GM12878 (cell line): ENCODE results near the gene NTN3. TPM values are rescaled to one million over a fixed set of nuclear protein-coding genes. Genes with fewer than 3 reads are reported as not detected.

ENCODE experiments used
- ATAC-seq: fragments of 200-7000 bp; cut with Tn5 transposase; 3 replicates; pipeline ENCODE4 v1.9.1; 2020; ENCODE audit warnings: mild to moderate bottlenecking, moderate library complexity
- BruUV-seq: library from RNA; stranded (reverse); fragments of 400-500 nt; replicated peaks from 2 replicates; lab custom pipeline; 2021; lab: Mats Ljungman, UMichigan
- CTCF ChIA-PET: fragments of 300-600 bp; sonication (Branson Sonifier 250); formaldehyde crosslinking; extraction: SDS; loops from one replicate; lab custom pipeline; 2021; ENCODE audit warnings: inconsistent platforms; lab: Yijun Ruan, JAX
- POLR2A ChIA-PET: fragments of 350-600 bp; formaldehyde crosslinking; extraction: SDS; loops from one replicate; lab custom pipeline; 2021; ENCODE audit warnings: inconsistent platforms; lab: Charles Lee
- RAD21 ChIA-PET: fragments of 300-600 bp; sonication (Branson Sonifier 250); formaldehyde crosslinking; loops from one replicate; lab custom pipeline; 2023; ENCODE audit warnings: antibody characterized with exemption; ENCODE audit not compliant: unreplicated experiment; lab: Charles Lee
- SMC1A ChIA-PET: fragments of 300-600 bp; sonication (Branson Sonifier 250); formaldehyde crosslinking; loops from one replicate; lab custom pipeline; 2023; ENCODE audit not compliant: unreplicated experiment, uncharacterized antibody; lab: Charles Lee
- DNase-seq: peaks from one replicate; pipeline ENCODE4 v3.0.0-alpha.2; 2011; ENCODE audit warnings: low read depth, low spot score
- FAIRE-seq: peaks from 3 replicates; lab custom pipeline; 2011; peaks lifted over from hg19 to GRCh38; lab: Jason Lieb, UNC
- H2AFZ ChIP-seq: 2 replicates; pipeline ENCODE4 v1.6.0; 2011; ENCODE audit warnings: low read depth, low read length, control low read depth; ENCODE audit not compliant: control insufficient read depth
- H3K27ac ChIP-seq: 2 replicates; pipeline ENCODE4 v1.5.1; 2011; ENCODE audit warnings: control low read depth; ENCODE audit not compliant: control insufficient read depth, insufficient read depth
- H3K27me3 ChIP-seq, 2 experiments: replicated peaks in 1 of 2; 2 replicates each; pipeline versions ENCODE4 v1.6.0 to v1.6.1; 2011; ENCODE audit warnings: low read length in 1 of 2; ENCODE audit not compliant: control insufficient read depth in 2 of 2, insufficient read depth in 2 of 2
- H3K36me3 ChIP-seq, 2 experiments: 2 replicates each; pipeline ENCODE4 v1.5.1; 2011; ENCODE audit warnings: low read length in 1 of 2; ENCODE audit not compliant: control insufficient read depth in 2 of 2, insufficient read depth in 2 of 2
- H3K4me1 ChIP-seq: 2 replicates; pipeline ENCODE4 v1.6.1; 2011; ENCODE audit warnings: mild to moderate bottlenecking, low read length, moderate library complexity, mixed read lengths; ENCODE audit not compliant: control insufficient read depth, insufficient read depth
- H3K4me2 ChIP-seq: 2 replicates; pipeline ENCODE4 v1.6.0; 2011; ENCODE audit warnings: control low read depth; ENCODE audit not compliant: control insufficient read depth, insufficient read depth
- H3K4me3 ChIP-seq: fragments of 200-600 bp; sonication (generic); 2 replicates; pipeline ENCODE4 v1.5.1; 2016
- H3K79me2 ChIP-seq: 2 replicates; pipeline ENCODE4 v1.6.0; 2011; ENCODE audit warnings: low read length; ENCODE audit not compliant: control insufficient read depth, insufficient read depth
- H3K9ac ChIP-seq: 2 replicates; pipeline ENCODE4 v1.8.0; 2011; ENCODE audit warnings: low read length, control low read depth, mixed read lengths; ENCODE audit not compliant: control insufficient read depth, insufficient read depth
- H3K9me3 ChIP-seq: replicated peaks from 3 replicates; pipeline ENCODE4 v1.5.1; 2011; ENCODE audit warnings: mild to moderate bottlenecking, low read length; ENCODE audit not compliant: control insufficient read depth, insufficient read depth
- H4K20me1 ChIP-seq: 2 replicates; pipeline ENCODE4 v1.6.0; 2011; ENCODE audit not compliant: control insufficient read depth, insufficient read depth
- BCL11A ChIP-seq: IDR thresholded peaks from 2 replicates; pipeline ENCODE4 v1.6.1; 2011; ENCODE audit warnings: low read depth, low read length
- CUX1 ChIP-seq: IDR thresholded peaks from 2 replicates; pipeline ENCODE4 v1.6.1; 2012; ENCODE audit warnings: improper control_type of control experiment, low read depth, low read length; ENCODE audit not compliant: insufficient replicate concordance
- MLLT1 ChIP-seq: fragments of 450-650 bp; IDR thresholded peaks from 2 replicates; pipeline ENCODE4 v1.6.1; 2016; ENCODE audit warnings: mild to moderate bottlenecking
- PAX8 ChIP-seq: fragments of 450-650 bp; IDR thresholded peaks from 2 replicates; pipeline ENCODE4 v1.6.1; 2017; ENCODE audit warnings: mild to moderate bottlenecking, moderate library complexity
- PBX3 ChIP-seq: IDR thresholded peaks from 2 replicates; pipeline ENCODE4 v1.6.1; 2011; ENCODE audit warnings: mild to moderate bottlenecking, low read depth, low read length, moderate library complexity; ENCODE audit not compliant: insufficient replicate concordance
- SREBF2 ChIP-seq: IDR thresholded peaks from 2 replicates; pipeline ENCODE4 v1.6.1; 2012; ENCODE audit warnings: mild to moderate bottlenecking, low read length
- USF1 ChIP-seq: IDR thresholded peaks from 2 replicates; pipeline ENCODE4 v1.6.1; 2011; ENCODE audit warnings: borderline replicate concordance, low read depth, mild to moderate bottlenecking, moderate library complexity, mixed read lengths, low read length; ENCODE audit not compliant: insufficient read depth; ENCODE audit errors: extremely low read length
- ZNF384 ChIP-seq: IDR thresholded peaks from 2 replicates; pipeline ENCODE4 v1.6.1; 2012; ENCODE audit warnings: low read depth, mild to moderate bottlenecking, low read length, improper control_type of control experiment, borderline replicate concordance
- ZNF687 ChIP-seq: fragments of 450-650 bp; IDR thresholded peaks from 2 replicates; pipeline ENCODE4 v1.6.1; 2017; ENCODE audit warnings: mild to moderate bottlenecking, moderate library complexity
- WGBS: methylation state at CpG from one replicate; pipeline ENCODE4 v1.1.6; 2016; ENCODE audit warnings: low lambda C conversion rate; ENCODE audit not compliant: insufficient replicate concordance, insufficient coverage; ENCODE audit errors: missing lambda C conversion rate; 5-methylcytosine and 5-hydroxymethylcytosine counted together
- in situ Hi-C: fragments of 300-500 bp; cut with MboI; formaldehyde crosslinking; loops from 9 replicates; pipeline ENCODE4 v1.14.3; 2018; ENCODE audit warnings: mixed read lengths
- intact Hi-C: fragments of 100-400 bp; cut with micrococcal nuclease; formaldehyde crosslinking; loops from one replicate; pipeline ENCODE4 v1.14.2; 2022; ENCODE audit not compliant: unreplicated experiment
- polyA plus RNA-seq, 11 experiments: library from polyadenylated mRNA; depleted of rRNA in 4 of 11; unstranded in 6 of 11; stranded (reverse) in 5 of 11; fragments of >200 nt; fragmentation: Nextera tagmentation in 4 of 11; fragmentation: Illumina TruSeq in 1 of 11; extraction: Ambion mirVana in 4 of 11; extraction: Trizol in 1 of 11; gene quantifications; 1 replicate in 1 of 11; 2 replicates in 10 of 11; pipeline versions ENCODE4 v1.2.1 to v1.2.3, GENCODE V29; 2011 to 2016; ENCODE audit warnings: inconsistent platforms in 2 of 11, missing spikeins in 2 of 11, low read depth in 1 of 11
- total RNA-seq, 4 experiments: library from RNA; depleted of rRNA in 3 of 4; stranded (reverse); fragments of >200 nt in 3 of 4; fragmentation: Illumina TruSeq in 1 of 4; extraction: Trizol in 1 of 4; gene quantifications; 2 replicates each; pipeline versions ENCODE4 v1.2.1 to v1.2.3, GENCODE V29; 2013 to 2021

The NTN3 gene
- total and polyA plus RNA-seq, 10 of the 15 experiments (the other 5 are each of a cell fraction or from before 2014, with no cell fraction given): 0.04 TPM; not detected in 9

GRCh38 chr16:2426941-2427361 lies 44.1 kb upstream of the NTN3 start:
- POLR2A ChIA-PET: interaction anchor here (0.5 to 0.9 kb wide), 2 partner anchors 42 to 124 kb away, joined by 3 read pairs; no protein-coding TSS in a partner anchor
- no peak overlapping the region for H2AFZ ChIP-seq
- H4K20me1 ChIP-seq: no peaks in the 10 kb centered on the region
- WGBS: 61% methylated on average over 6 of the region's 6 CpGs
- peaks cover 22% of the 10 kb centered on the region for H3K79me2 ChIP-seq
- H3K27ac ChIP-seq: no peak overlapping the region
- SMC1A ChIA-PET: interaction anchor here (0.8 kb wide), 1 partner anchor 10 kb away, joined by 3 read pairs; no protein-coding TSS in a partner anchor
- no peak overlapping the region for H3K9ac ChIP-seq
- peaks cover 6% of the 10 kb centered on the region for H3K4me1 ChIP-seq
- no peak overlapping the region for H3K4me3 ChIP-seq
- H3K9me3 ChIP-seq: no peaks in the 10 kb centered on the region
- intact Hi-C loops (no loop called here), in situ Hi-C loops (no loop called here)
- no TSS peak for BruUV-seq
- DNase-seq: no peak
- no peak for ATAC-seq
- no peaks in the 10 kb centered on the region for H3K27me3 ChIP-seq
- FAIRE-seq: no peak
- H3K36me3 ChIP-seq: no peaks in the 10 kb centered on the region
- CTCF ChIA-PET: interaction anchor here (0.7 to 4.2 kb wide), 3 partner anchors 9 to 60 kb away, joined by 6 to 20 read pairs (median 7); no protein-coding TSS in a partner anchor
- RAD21 ChIA-PET: no interaction called here
- H3K4me2 ChIP-seq: no peak overlapping the region
- TF ChIP-seq MLLT1: no peak
- TF ChIP-seq BCL11A: no peak
- no peak for TF ChIP-seq ZNF384
- no peak for TF ChIP-seq ZNF687
- no peak for TF ChIP-seq SREBF2
- no peak for TF ChIP-seq CUX1
- no peak for TF ChIP-seq PBX3
- TF ChIP-seq PAX8: no peak
- no peak for TF ChIP-seq USF1
